HepG2 (cell line): Measurements from ENCODE around the gene CAPN10. TPM values are rescaled to one million over a fixed set of nuclear protein-coding genes. Genes with fewer than 3 reads are reported as not detected.

Experiments used
- AHR ChIP-seq: IDR thresholded peaks from 2 replicates; pipeline ENCODE4 v1.6.1; 2018; ENCODE audit warnings: missing genetic modification reagents, missing compliant biosample characterization
- DNMT1 ChIP-seq: sonication (generic); formaldehyde crosslinking; IDR thresholded peaks from 2 replicates; pipeline ENCODE4 v1.5.1; 2020; ENCODE audit warnings: mild to moderate bottlenecking, missing genetic modification reagents
- NFKB2 ChIP-seq: sonication (generic); formaldehyde crosslinking; IDR thresholded peaks from 2 replicates; pipeline ENCODE4 v1.4.0; 2020; ENCODE audit warnings: missing genetic modification reagents, borderline replicate concordance
- PATZ1 ChIP-seq: sonication (generic); formaldehyde crosslinking; IDR thresholded peaks from 2 replicates; pipeline ENCODE4 v1.4.0; 2020; ENCODE audit warnings: missing genetic modification reagents
- RORA ChIP-seq: sonication (generic); formaldehyde crosslinking; IDR thresholded peaks from 2 replicates; pipeline ENCODE4 v1.5.0; 2020; ENCODE audit warnings: mild to moderate bottlenecking, missing genetic modification reagents, moderate library complexity
- SATB2 ChIP-seq: sonication (generic); formaldehyde crosslinking; IDR thresholded peaks from 2 replicates; pipeline ENCODE4 v1.5.0; 2020; ENCODE audit warnings: missing genetic modification reagents
- SNAPC4 ChIP-seq: sonication (generic); formaldehyde crosslinking; IDR thresholded peaks from 2 replicates; pipeline ENCODE4 v1.4.0; 2020; ENCODE audit warnings: mild to moderate bottlenecking, missing genetic modification reagents
- SNAPC5 ChIP-seq: sonication (generic); formaldehyde crosslinking; IDR thresholded peaks from 2 replicates; pipeline ENCODE4 v1.8.1; 2023; ENCODE audit warnings: mild to moderate bottlenecking, missing genetic modification reagents, borderline replicate concordance
- SNRNP70 ChIP-seq: fragments of 200-400 bp; formaldehyde crosslinking; IDR thresholded peaks from 2 replicates; pipeline ENCODE4 v1.6.1; 2017; ENCODE audit warnings: mild to moderate bottlenecking, low read depth, low read length, moderate library complexity
- XRCC5 ChIP-seq: fragments of 200-400 bp; formaldehyde crosslinking; optimal IDR thresholded peaks from 2 replicates; pipeline ENCODE3; 2017; ENCODE audit warnings: mild to moderate bottlenecking, low read length
- ZFYVE20 ChIP-seq: sonication (generic); formaldehyde crosslinking; IDR thresholded peaks from 2 replicates; pipeline ENCODE4 v1.8.0; 2023; ENCODE audit warnings: low read depth, mild to moderate bottlenecking, moderate library complexity, missing genetic modification reagents, borderline replicate concordance
- ZNF44 ChIP-seq: sonication (generic); formaldehyde crosslinking; IDR thresholded peaks from 2 replicates; pipeline ENCODE4 v1.5.1; 2020; ENCODE audit warnings: mild to moderate bottlenecking, missing genetic modification reagents
- ZNF605 ChIP-seq: sonication (generic); formaldehyde crosslinking; IDR thresholded peaks from 2 replicates; pipeline ENCODE4 v1.8.0; 2022; ENCODE audit warnings: mild to moderate bottlenecking, missing genetic modification reagents
- polyA plus RNA-seq, 8 experiments: library from polyadenylated mRNA; depleted of rRNA in 3 of 8; stranded (reverse) in 7 of 8; unstranded in 1 of 8; fragments of >200 nt; fragmentation: Illumina TruSeq in 4 of 8; extraction: Trizol in 4 of 8; gene quantifications; 2 replicates each; pipeline versions ENCODE4 v1.2.1 to v1.2.3, GENCODE V29; 2011 to 2016; ENCODE audit warnings: low read depth in 4 of 8, missing spikeins in 1 of 8, mixed read lengths in 1 of 8; ENCODE audit not compliant: insufficient read depth in 1 of 8
- total RNA-seq, 5 experiments: library from RNA; depleted of rRNA; stranded (reverse); fragments of >200 nt; fragmentation: Illumina TruSeq; extraction: Trizol; gene quantifications; 2 replicates each; pipeline ENCODE4 v1.2.3, GENCODE V29; 2016; ENCODE audit warnings: low read depth in 1 of 5
- TF ChIP-seq, protein P1 (sequence below): sonication (generic); formaldehyde crosslinking; IDR thresholded peaks from 2 replicates; pipeline ENCODE4 v1.8.1; 2023; ENCODE audit warnings: mild to moderate bottlenecking, moderate library complexity, missing genetic modification reagents
- TF ChIP-seq, protein P2 (sequence below): sonication (generic); formaldehyde crosslinking; IDR thresholded peaks from 2 replicates; pipeline ENCODE4 v1.4.0; 2020; ENCODE audit warnings: missing genetic modification reagents, mild to moderate bottlenecking, borderline replicate concordance
- TF ChIP-seq, protein P3 (sequence below): sonication (generic); formaldehyde crosslinking; IDR thresholded peaks from 2 replicates; pipeline ENCODE4 v1.4.0; 2020; ENCODE audit warnings: low read depth, missing genetic modification reagents

CAPN10 gene
- total and polyA plus RNA-seq, 2 of the 13 experiments (the other 11 are each of a cell fraction or from before 2014, with no cell fraction given) = 27.6 to 32.4 TPM

GRCh38 chr2:240584486-240585031, 2.0 kb upstream of the CAPN10 start (continued):
- TF ChIP-seq SNAPC5 (CRISPR knock-in tag) (no peak), AHR (CRISPR knock-in tag) (no peak), ZNF44 (CRISPR knock-in tag) (no peak), NFKB2 (no peak), SATB2 (CRISPR knock-in tag) (no peak), SNRNP70 (no peak), RORA (CRISPR knock-in tag) (no peak), XRCC5 (no peak), ZFYVE20 (no peak), DNMT1 (CRISPR knock-in tag) (no peak), SNAPC4 (CRISPR knock-in tag) (no peak), PATZ1 (CRISPR knock-in tag) (peak; percentile 56; the same call in 1 of the 2 replicates), ZNF605 (CRISPR knock-in tag) (no peak; the same call in 1 of the 2 replicates)
- TF ChIP-seq, protein P1, sequence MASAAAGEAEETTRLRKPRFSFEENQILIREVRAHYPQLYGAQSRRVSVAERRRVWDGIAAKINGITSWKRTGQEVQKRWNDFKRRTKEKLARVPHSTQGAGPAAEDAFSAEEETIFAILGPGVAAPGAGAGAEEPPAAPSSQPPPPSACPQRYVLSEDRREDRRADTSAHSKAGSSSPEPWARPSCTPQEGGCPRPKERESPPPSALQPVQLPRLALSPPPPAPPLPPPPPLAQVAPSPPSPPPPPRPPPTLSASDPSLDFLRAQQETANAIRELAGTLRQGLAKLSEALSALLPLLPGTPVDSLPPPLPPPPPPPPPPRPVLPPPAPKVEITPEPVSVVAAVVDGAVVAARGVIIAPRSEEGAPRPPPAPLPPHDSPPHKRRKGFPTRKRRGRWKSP (CRISPR knock-in tag) = no peak
- TF ChIP-seq, protein P2, sequence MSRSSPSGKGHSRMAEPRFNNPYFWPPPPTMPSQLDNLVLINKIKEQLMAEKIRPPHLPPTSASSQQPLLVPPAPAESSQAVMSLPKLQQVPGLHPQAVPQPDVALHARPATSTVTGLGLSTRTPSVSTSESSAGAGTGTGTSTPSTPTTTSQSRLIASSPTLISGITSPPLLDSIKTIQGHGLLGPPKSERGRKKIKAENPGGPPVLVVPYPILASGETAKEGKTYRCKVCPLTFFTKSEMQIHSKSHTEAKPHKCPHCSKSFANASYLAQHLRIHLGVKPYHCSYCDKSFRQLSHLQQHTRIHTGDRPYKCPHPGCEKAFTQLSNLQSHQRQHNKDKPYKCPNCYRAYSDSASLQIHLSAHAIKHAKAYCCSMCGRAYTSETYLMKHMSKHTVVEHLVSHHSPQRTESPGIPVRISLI (CRISPR knock-in tag) = no peak
- TF ChIP-seq, protein P3, sequence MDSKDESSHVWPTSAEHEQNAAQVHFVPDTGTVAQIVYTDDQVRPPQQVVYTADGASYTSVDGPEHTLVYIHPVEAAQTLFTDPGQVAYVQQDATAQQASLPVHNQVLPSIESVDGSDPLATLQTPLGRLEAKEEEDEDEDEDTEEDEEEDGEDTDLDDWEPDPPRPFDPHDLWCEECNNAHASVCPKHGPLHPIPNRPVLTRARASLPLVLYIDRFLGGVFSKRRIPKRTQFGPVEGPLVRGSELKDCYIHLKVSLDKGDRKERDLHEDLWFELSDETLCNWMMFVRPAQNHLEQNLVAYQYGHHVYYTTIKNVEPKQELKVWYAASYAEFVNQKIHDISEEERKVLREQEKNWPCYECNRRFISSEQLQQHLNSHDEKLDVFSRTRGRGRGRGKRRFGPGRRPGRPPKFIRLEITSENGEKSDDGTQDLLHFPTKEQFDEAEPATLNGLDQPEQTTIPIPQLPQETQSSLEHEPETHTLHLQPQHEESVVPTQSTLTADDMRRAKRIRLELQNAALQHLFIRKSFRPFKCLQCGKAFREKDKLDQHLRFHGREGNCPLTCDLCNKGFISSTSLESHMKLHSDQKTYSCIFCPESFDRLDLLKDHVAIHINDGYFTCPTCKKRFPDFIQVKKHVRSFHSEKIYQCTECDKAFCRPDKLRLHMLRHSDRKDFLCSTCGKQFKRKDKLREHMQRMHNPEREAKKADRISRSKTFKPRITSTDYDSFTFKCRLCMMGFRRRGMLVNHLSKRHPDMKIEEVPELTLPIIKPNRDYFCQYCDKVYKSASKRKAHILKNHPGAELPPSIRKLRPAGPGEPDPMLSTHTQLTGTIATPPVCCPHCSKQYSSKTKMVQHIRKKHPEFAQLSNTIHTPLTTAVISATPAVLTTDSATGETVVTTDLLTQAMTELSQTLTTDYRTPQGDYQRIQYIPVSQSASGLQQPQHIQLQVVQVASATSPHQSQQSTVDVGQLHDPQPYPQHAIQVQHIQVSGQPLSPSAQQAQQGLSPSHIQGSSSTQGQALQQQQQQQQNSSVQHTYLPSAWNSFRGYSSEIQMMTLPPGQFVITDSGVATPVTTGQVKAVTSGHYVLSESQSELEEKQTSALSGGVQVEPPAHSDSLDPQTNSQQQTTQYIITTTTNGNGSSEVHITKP (CRISPR knock-in tag) = peak; percentile 88
